Neuronal stem cell (in vitro differentiated cells): Measurements from ENCODE around the gene ITGAX.

Experiments used
- DNase-seq: peaks from one replicate; pipeline ENCODE4 v3.0.0-alpha.2; 2013; ENCODE audit warnings: low spot score
- H2AFZ ChIP-seq: one replicate; pipeline ENCODE4 v1.6.1; 2013; ENCODE audit warnings: mild to moderate bottlenecking, low read length, inconsistent platforms
- H2AK5ac ChIP-seq: 2 replicates; pipeline ENCODE4 v1.6.1; 2013; ENCODE audit warnings: low read depth, mild to moderate bottlenecking, inconsistent platforms, low read length, moderate library complexity, mixed read lengths
- H2BK120ac ChIP-seq: 2 replicates; pipeline ENCODE4 v1.6.1; 2013; ENCODE audit warnings: low read depth, mild to moderate bottlenecking, inconsistent platforms, low read length, moderate library complexity, mixed read lengths
- H2BK12ac ChIP-seq: one replicate; pipeline ENCODE4 v1.6.1; 2013; ENCODE audit warnings: low read length, inconsistent platforms
- H2BK15ac ChIP-seq: 2 replicates; pipeline ENCODE4 v1.6.1; 2013; ENCODE audit warnings: mild to moderate bottlenecking, low read length, inconsistent platforms, mixed read lengths
- H2BK5ac ChIP-seq: one replicate; pipeline ENCODE4 v1.6.1; 2013; ENCODE audit warnings: inconsistent platforms, mild to moderate bottlenecking, low read length, moderate library complexity
- H3K14ac ChIP-seq: one replicate; pipeline ENCODE4 v1.6.1; 2013; ENCODE audit warnings: low read length, inconsistent platforms
- H3K18ac ChIP-seq: 2 replicates; pipeline ENCODE4 v1.6.1; 2013; ENCODE audit warnings: low read length, inconsistent platforms
- H3K23ac ChIP-seq: 2 replicates; pipeline ENCODE4 v1.6.1; 2013; ENCODE audit warnings: low read depth, mild to moderate bottlenecking, mixed read lengths, low read length, inconsistent platforms; ENCODE audit not compliant: poor library complexity
- H3K27ac ChIP-seq: replicated peaks from 3 replicates; pipeline ENCODE4 v1.5.1; 2013; ENCODE audit warnings: low read length, inconsistent platforms
- H3K27me3 ChIP-seq, 3 experiments: 2 replicates each; pipeline ENCODE4 v1.6.1; 2013; ENCODE audit warnings: low read length in 3 of 3, mild to moderate bottlenecking in 2 of 3, inconsistent platforms in 1 of 3, low read depth in 1 of 3, mixed read lengths in 1 of 3, moderate library complexity in 1 of 3; ENCODE audit not compliant: control insufficient read depth in 3 of 3, insufficient read depth in 3 of 3
- H3K36me3 ChIP-seq, 2 donors: replicated peaks in 1 of 2; 2 replicates each; pipeline ENCODE4 v1.6.1; 2013; ENCODE audit warnings: low read length in 2 of 2; ENCODE audit not compliant: control insufficient read depth in 2 of 2, insufficient read depth in 2 of 2
- H3K4ac ChIP-seq: 2 replicates; pipeline ENCODE4 v1.6.1; 2013; ENCODE audit warnings: inconsistent platforms, mild to moderate bottlenecking, low read length, moderate library complexity
- H3K4me1 ChIP-seq, 2 donors: 1 replicate in 1 of 2; 2 replicates in 1 of 2; pipeline ENCODE4 v1.6.1; 2013; ENCODE audit warnings: low read length in 2 of 2, low read depth in 1 of 2; ENCODE audit not compliant: control insufficient read depth in 2 of 2, insufficient read depth in 1 of 2
- H3K4me2 ChIP-seq: one replicate; pipeline ENCODE4 v1.6.1; 2013; ENCODE audit warnings: mild to moderate bottlenecking, low read length, inconsistent platforms; ENCODE audit not compliant: insufficient read depth, poor library complexity, severe bottlenecking
- H3K4me3 ChIP-seq, 2 donors: 2 replicates each; pipeline ENCODE4 v1.5.1; 2013; ENCODE audit warnings: low read length in 2 of 2, mild to moderate bottlenecking in 2 of 2, inconsistent platforms in 1 of 2, moderate library complexity in 1 of 2
- H3K79me1 ChIP-seq: one replicate; pipeline ENCODE4 v1.6.1; 2013; ENCODE audit warnings: low read depth, mild to moderate bottlenecking, inconsistent platforms, low read length, moderate library complexity
- H3K9ac ChIP-seq: one replicate; pipeline ENCODE4 v1.6.1; 2013; ENCODE audit warnings: mild to moderate bottlenecking, low read depth, low read length, inconsistent platforms; ENCODE audit not compliant: poor library complexity
- H3K9me3 ChIP-seq, 2 donors: replicated peaks in 1 of 2; 2 replicates each; pipeline versions ENCODE3 to v1.6.1; 2013; ENCODE audit warnings: low read length in 2 of 2, mild to moderate bottlenecking in 2 of 2, inconsistent platforms in 1 of 2, low read depth in 1 of 2, mixed read lengths in 1 of 2, moderate library complexity in 1 of 2; ENCODE audit not compliant: control insufficient read depth in 2 of 2, insufficient read depth in 1 of 2
- H4K8ac ChIP-seq: one replicate; pipeline ENCODE4 v1.6.1; 2013; ENCODE audit warnings: low read depth, mild to moderate bottlenecking, inconsistent platforms, low read length, moderate library complexity
- H4K91ac ChIP-seq: one replicate; pipeline ENCODE4 v1.6.1; 2013; ENCODE audit warnings: low read length, low read depth, mild to moderate bottlenecking, inconsistent platforms; ENCODE audit not compliant: poor library complexity
- WGBS, 2 donors: extraction: QIAGEN DNeasy Blood & Tissue Kit; methylation state at CpG; one replicate each; pipeline ENCODE4 v1.1.7; 2013; ENCODE audit warnings: missing lambda C conversion rate in 2 of 2, mixed read lengths in 1 of 2; ENCODE audit not compliant: insufficient read length in 2 of 2, insufficient replicate concordance in 1 of 2; ENCODE audit errors: extremely low coverage in 2 of 2; 5-methylcytosine and 5-hydroxymethylcytosine counted together

Gene ITGAX

GRCh38 chr16:31421587-31421986, 66.6 kb downstream of the ITGAX start:
- no peak overlapping the region for H4K8ac ChIP-seq
- no peak overlapping the region for H3K9ac ChIP-seq
- H3K79me1 ChIP-seq = no peaks in the 10 kb centered on the region
- no peak overlapping the region for H2BK12ac ChIP-seq
- H3K4me2 ChIP-seq = no peak overlapping the region
- no peak overlapping the region for H2BK120ac ChIP-seq
- no peak overlapping the region for H4K91ac ChIP-seq
- no peaks in the 10 kb centered on the region for H3K36me3 ChIP-seq
- no peak overlapping the region for H3K27ac ChIP-seq
- DNase-seq = no peak
- H3K18ac ChIP-seq = no peak overlapping the region
- no peaks in the 10 kb centered on the region for H3K4me1 ChIP-seq
- H2AK5ac ChIP-seq = no peak overlapping the region
- no peak overlapping the region for H3K4me3 ChIP-seq
- no peak overlapping the region for H2BK5ac ChIP-seq
- peaks cover 0 to 3% (median 0%) of the 10 kb centered on the region in 3 experiments for H3K27me3 ChIP-seq
- no peak overlapping the region for H2AFZ ChIP-seq
- H3K9me3 ChIP-seq = peaks cover 0 to 2% of the 10 kb centered on the region in 2 donors
- no peak overlapping the region for H3K23ac ChIP-seq
- no peak overlapping the region for H3K14ac ChIP-seq
- H2BK15ac ChIP-seq = no peak overlapping the region
- H3K4ac ChIP-seq = no peak overlapping the region
- no CpG with 5 or more reads among the region's 6 CpGs for WGBS, 2 donors

DNA sequence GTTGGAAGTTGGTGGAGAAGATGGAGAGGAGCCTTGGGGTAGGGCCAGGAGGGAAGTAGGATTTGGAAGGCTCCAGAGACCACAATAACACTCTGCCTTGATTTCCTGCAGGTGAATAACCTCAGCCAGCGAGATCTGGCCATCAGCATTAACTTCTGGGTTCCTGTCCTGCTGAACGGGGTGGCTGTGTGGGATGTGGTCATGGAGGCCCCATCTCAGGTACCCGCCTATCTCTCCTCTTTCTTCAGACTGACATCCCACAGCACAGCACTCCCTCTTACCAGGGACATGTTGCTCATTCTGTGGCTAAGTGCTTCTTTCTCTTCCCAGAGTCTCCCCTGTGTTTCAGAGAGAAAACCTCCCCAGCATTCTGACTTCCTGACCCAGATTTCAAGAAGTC, 68.3 kb downstream of the ITGAX start:
- Histone ChIP-seq H3K27me3 (peaks cover 0 to 10% (median 8%) of the 10 kb centered on the region in 3 experiments), H3K18ac (peak overlapping the region; percentile 13), H2AK5ac (no peak overlapping the region), H4K8ac (no peak overlapping the region), H3K4me1 (no peaks in the 10 kb centered on the region), H3K14ac (no peak overlapping the region), H4K91ac (no peak overlapping the region), H2BK120ac (no peak overlapping the region), H3K9me3 (peaks cover 3 to 6% of the 10 kb centered on the region in 2 donors), H3K79me1 (no peaks in the 10 kb centered on the region), H3K4me2 (no peak overlapping the region), H3K4ac (no peak overlapping the region), H3K36me3 (no peaks in the 10 kb centered on the region), H2AFZ (no peak overlapping the region), H3K4me3 (no peak overlapping the region), H3K27ac (no peak overlapping the region), H3K23ac (no peak overlapping the region), H2BK5ac (no peak overlapping the region), H2BK12ac (no peak overlapping the region), H2BK15ac (no peak overlapping the region), H3K9ac (no peak overlapping the region)
- WGBS, 2 donors = no CpG with 5 or more reads among the region's 3 CpGs
- no peak for DNase-seq

GRCh38 chr16:31423801-31424200, 68.8 kb downstream of the ITGAX start:
- H3K4me2 ChIP-seq = no peak overlapping the region
- H3K27me3 ChIP-seq = peaks cover 0 to 14% (median 12%) of the 10 kb centered on the region in 3 experiments
- H4K8ac ChIP-seq = no peak overlapping the region
- H2AK5ac ChIP-seq = no peak overlapping the region
- no peak overlapping the region for H4K91ac ChIP-seq
- peaks cover 3 to 6% of the 10 kb centered on the region in 2 donors for H3K9me3 ChIP-seq
- no peaks in the 10 kb centered on the region for H3K79me1 ChIP-seq
- H3K36me3 ChIP-seq = no peaks in the 10 kb centered on the region
- no peak overlapping the region for H2BK5ac ChIP-seq
- H3K4me3 ChIP-seq = no peak overlapping the region
- H2AFZ ChIP-seq = no peak overlapping the region
- no peak overlapping the region for H3K4ac ChIP-seq
- no peaks in the 10 kb centered on the region for H3K4me1 ChIP-seq
- no peak overlapping the region for H3K18ac ChIP-seq
- H2BK15ac ChIP-seq = no peak overlapping the region
- no peak overlapping the region for H2BK12ac ChIP-seq
- no peak overlapping the region for H3K27ac ChIP-seq
- DNase-seq = no peak
- H3K14ac ChIP-seq = no peak overlapping the region
- H3K23ac ChIP-seq = no peak overlapping the region
- no CpG with 5 or more reads among the region's 12 CpGs for WGBS, 2 donors
- no peak overlapping the region for H2BK120ac ChIP-seq
- H3K9ac ChIP-seq = no peak overlapping the region

GRCh38 chr16:31427441-31428278, 72.7 kb downstream of the ITGAX start:
- no peak overlapping the region for H3K4me3 ChIP-seq
- peak overlapping the region; percentile 44 for H3K9ac ChIP-seq
- peak overlapping the region; percentile 78 for H3K23ac ChIP-seq
- peak overlapping the region; percentile 47 for H3K14ac ChIP-seq
- H2AFZ ChIP-seq = peak overlapping the region; percentile 75
- peak overlapping the region; percentile 92 for H2BK15ac ChIP-seq
- no peaks in the 10 kb centered on the region for H3K79me1 ChIP-seq
- H3K36me3 ChIP-seq = no peaks in the 10 kb centered on the region
- no peak overlapping the region for H2AK5ac ChIP-seq
- peaks cover 0 to 2% of the 10 kb centered on the region in 2 donors for H3K4me1 ChIP-seq
- peak overlapping the region; percentile 33 for H3K4me2 ChIP-seq
- DNase-seq = no peak
- H4K91ac ChIP-seq = no peak overlapping the region
- H3K27me3 ChIP-seq = peaks cover 0 to 25% (median 12%) of the 10 kb centered on the region in 3 experiments
- no peak overlapping the region for H2BK120ac ChIP-seq
- WGBS, 2 donors = no CpG with 5 or more reads among the region's 83 CpGs
- H2BK5ac ChIP-seq = no peak overlapping the region
- H2BK12ac ChIP-seq = no peak overlapping the region
- H3K4ac ChIP-seq = no peak overlapping the region
- H4K8ac ChIP-seq = no peak overlapping the region
- H3K18ac ChIP-seq = peak overlapping the region; percentile 87
- H3K27ac ChIP-seq = no peak overlapping the region
- H3K9me3 ChIP-seq = peaks cover 3 to 6% of the 10 kb centered on the region in 2 donors
